Measurements from ENCODE around the gene FOXL3. TPM values are rescaled to one million over a fixed set of nuclear protein-coding genes. Genes with fewer than 3 reads are reported as not detected.
"Not testable (repeated sequence)": the region's sequence is repeated elsewhere in the genome, so short reads cannot be mapped to it uniquely, and the experiment has no call there.

The FOXL3 gene
- total RNA-seq, 3 donors from 2014 or later: not detected

DNA sequence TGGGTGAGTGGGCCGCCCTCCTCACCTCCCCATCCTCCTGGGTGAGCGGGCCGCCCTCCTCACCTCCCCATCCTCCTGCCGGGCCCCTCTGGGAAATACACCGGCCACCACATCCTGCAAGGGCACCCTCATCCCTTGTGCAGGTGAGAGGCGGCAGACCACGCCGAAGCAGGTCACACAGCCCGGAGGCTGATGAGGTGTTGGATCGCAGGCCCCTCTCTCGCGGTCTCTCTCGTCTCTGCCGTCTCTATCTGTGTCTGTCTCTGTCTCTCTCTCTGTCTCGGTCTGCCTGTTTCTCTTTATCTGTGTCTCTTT lies 30.8 kb upstream of the FOXL3 start:
- H3K9me3 ChIP-seq: peaks cover 4 to 14% of the 10 kb centered on the region in 2 donors
- TF ChIP-seq POLR2AphosphoS5 (IDR thresholded peaks at IDR 0.05): no peak
- TF ChIP-seq, protein P1, sequence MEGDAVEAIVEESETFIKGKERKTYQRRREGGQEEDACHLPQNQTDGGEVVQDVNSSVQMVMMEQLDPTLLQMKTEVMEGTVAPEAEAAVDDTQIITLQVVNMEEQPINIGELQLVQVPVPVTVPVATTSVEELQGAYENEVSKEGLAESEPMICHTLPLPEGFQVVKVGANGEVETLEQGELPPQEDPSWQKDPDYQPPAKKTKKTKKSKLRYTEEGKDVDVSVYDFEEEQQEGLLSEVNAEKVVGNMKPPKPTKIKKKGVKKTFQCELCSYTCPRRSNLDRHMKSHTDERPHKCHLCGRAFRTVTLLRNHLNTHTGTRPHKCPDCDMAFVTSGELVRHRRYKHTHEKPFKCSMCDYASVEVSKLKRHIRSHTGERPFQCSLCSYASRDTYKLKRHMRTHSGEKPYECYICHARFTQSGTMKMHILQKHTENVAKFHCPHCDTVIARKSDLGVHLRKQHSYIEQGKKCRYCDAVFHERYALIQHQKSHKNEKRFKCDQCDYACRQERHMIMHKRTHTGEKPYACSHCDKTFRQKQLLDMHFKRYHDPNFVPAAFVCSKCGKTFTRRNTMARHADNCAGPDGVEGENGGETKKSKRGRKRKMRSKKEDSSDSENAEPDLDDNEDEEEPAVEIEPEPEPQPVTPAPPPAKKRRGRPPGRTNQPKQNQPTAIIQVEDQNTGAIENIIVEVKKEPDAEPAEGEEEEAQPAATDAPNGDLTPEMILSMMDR (IDR thresholded peaks at IDR 0.05): no peak
- TF ChIP-seq POLR2A (IDR thresholded peaks at IDR 0.05): no peak
- no peaks in the 10 kb centered on the region for H3K4me1 ChIP-seq
- H3K36me3 ChIP-seq: peaks cover 37% of the 10 kb centered on the region
- H3K27ac ChIP-seq: no peak overlapping the region
- H3K27me3 ChIP-seq: no peaks in the 10 kb centered on the region
- no peak for DNase-seq (ENCODE audit: low spot score in 2 of 2)
- intact Hi-C loops (cut with DNase I; ENCODE audit: low total_unique reads): no loop called here
- no peak overlapping the region for H3K4me3 ChIP-seq

DNA sequence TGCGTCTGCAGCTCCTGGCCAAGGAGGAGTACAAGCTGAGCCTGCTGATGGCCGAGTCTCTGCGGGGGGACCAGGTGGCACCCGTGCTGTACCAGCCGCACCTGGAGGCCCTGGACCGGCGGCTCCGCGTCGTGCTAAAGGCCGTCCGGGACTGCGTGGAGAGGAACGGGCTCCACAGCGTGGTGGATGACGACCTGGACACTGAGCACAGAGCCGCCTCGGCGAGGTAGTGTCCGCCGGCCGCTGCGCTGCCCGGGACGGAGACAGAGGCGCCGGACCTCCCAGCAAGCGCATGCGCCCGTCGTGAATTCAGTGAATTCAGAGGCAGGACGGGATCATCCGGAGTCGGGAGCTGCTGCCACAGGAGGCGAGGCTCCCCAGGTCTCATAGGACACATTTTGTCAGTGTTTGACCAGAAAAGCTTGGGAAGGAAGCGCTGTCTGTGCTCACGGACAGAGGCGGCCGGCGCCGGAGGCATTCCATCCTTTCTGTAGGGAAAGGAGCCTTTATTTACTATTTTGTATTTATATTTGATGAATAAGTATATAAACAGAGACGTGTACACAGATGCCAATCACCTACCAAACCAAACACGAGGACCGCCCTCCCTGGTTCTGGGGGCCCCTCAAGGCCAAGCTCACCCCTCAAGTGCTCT lies 30.1 kb upstream of the FOXL3 start:
- intact Hi-C loops (cut with DNase I; ENCODE audit: low total_unique reads): no loop called here
- no peak for DNase-seq (ENCODE audit: low spot score in 2 of 2)
- peaks cover 4 to 14% of the 10 kb centered on the region in 2 donors for H3K9me3 ChIP-seq
- no peaks in the 10 kb centered on the region for H3K27me3 ChIP-seq
- no peak overlapping the region for H3K4me3 ChIP-seq
- no peaks in the 10 kb centered on the region for H3K4me1 ChIP-seq
- no peak for TF ChIP-seq POLR2A (IDR thresholded peaks at IDR 0.05)
- TF ChIP-seq, protein P1 (IDR thresholded peaks at IDR 0.05): no peak
- TF ChIP-seq POLR2AphosphoS5 (IDR thresholded peaks at IDR 0.05): no peak
- peaks cover 37% of the 10 kb centered on the region for H3K36me3 ChIP-seq
- no peak overlapping the region for H3K27ac ChIP-seq

DNA sequence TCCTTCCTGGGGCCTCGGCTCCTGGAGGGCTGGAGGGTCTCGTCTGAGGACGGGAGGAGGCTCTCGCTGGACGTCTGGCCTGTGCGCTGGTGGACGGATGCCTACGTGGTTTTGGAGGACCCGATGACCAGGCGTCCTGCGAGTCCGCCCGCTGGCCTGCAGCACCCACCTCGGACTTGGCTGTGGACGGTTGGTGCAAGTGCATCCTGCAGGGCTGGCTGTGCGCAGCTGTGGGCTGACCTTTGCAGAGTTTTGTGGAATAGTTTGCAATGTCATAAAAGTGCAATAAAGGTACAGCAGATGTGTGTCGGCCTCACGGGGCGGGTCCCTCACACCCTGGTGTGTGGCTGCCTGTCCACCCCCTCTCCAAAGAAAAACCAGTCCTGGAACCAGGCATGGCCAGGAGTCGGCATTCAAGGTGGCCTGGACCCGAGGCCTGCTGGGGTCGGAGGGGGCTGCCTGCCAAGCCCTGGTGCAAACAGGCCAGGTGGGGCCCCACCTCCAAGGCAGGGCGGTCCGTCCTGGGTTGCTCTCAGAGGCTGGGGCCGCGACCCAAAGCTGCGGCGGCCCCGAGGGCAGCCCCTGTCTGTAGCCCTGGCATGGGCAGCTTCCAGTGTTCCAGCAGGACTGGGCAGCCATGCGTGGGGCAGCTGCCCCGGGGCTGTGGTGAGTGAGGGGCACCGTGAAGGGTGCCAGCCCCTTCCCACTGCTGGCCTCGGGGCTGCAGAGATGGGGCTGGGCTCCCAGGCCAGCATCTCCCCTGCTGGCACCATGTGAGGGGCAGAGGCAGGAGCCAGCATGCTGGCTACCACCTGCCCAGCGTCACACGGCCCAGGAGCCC lies 29.3 kb upstream of the FOXL3 start:
- H3K36me3 ChIP-seq: peaks cover 33% of the 10 kb centered on the region
- peaks cover 4 to 14% of the 10 kb centered on the region in 2 donors for H3K9me3 ChIP-seq
- no peak for DNase-seq (ENCODE audit: low spot score in 2 of 2)
- intact Hi-C loops (cut with DNase I; ENCODE audit: low total_unique reads): no loop called here
- H3K4me1 ChIP-seq: no peaks in the 10 kb centered on the region
- TF ChIP-seq POLR2AphosphoS5 (IDR thresholded peaks at IDR 0.05) (peak in 1 of 3 donors; percentile 5), POLR2A (IDR thresholded peaks at IDR 0.05) (no peak)
- TF ChIP-seq, protein P1 (IDR thresholded peaks at IDR 0.05): no peak
- no peak overlapping the region for H3K27ac ChIP-seq
- H3K27me3 ChIP-seq: no peaks in the 10 kb centered on the region
- no peak overlapping the region for H3K4me3 ChIP-seq

DNA sequence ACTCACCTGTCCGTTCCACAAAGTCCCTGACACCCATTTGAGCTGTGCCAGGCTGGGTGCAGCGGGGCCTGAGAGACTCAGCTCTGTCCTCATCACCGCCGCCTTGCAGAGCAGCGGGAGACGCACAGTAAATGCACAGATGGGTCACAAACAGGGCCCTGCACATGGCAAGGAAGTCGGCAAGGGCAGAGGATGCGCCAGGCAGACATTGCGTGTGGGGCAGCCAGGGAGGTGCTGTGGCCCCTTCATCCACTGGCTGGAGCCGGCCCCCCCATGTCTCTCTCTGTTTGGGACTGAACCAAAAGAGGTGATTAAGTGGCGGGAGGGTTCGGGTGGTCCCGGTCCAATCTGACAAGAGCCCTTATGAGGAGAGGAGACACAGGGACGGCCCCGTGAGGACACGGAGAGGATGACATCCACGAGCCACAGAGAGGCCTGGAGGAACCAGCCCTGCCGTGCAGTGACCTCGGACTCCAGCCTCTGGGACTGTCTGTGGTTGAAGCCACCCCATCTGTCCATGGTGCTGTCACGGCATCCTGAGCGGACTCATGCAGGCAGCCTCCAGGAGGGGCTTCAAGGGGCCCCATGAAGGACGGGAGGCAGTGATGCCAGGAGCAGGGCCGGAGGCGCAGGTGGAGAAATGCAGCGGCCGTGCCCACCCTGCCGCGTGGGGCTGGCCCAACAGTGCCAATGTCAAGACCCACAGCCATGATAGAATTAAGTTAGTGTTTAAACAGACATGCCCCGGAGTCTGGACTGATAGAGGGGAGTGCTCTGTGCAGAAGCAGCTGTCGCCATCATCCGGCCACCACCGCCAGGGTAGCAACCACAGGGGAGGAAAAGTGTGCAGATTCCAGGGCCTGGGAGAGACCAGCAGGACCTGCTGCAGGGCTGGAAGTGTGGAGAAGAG lies 28.4 kb upstream of the FOXL3 start:
- Histone ChIP-seq H3K36me3 (peaks cover 30% of the 10 kb centered on the region), H3K9me3 (peaks cover 4 to 14% of the 10 kb centered on the region in 2 donors)
- DNase-seq (ENCODE audit: low spot score in 2 of 2): no peak

DNA sequence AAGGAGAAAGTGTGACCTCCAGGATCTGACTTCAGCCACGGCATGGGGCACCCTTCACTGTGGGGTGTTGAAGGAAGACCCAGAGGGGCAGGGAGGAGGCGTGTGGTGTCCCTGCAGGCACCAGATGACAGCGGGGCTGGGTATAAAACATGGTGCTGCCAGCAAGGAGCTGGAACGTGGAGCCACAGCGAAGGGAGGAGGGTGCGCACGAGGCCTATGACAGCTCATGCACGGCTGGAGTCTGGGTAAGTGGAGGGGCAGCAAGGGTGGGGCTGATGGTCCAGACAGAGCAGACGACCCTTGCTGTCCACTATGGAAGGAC lies 27.8 kb upstream of the FOXL3 start:
- no peak overlapping the region for H3K4me3 ChIP-seq
- peaks cover 25% of the 10 kb centered on the region for H3K36me3 ChIP-seq
- no peak overlapping the region for H3K27ac ChIP-seq
- H3K9me3 ChIP-seq: peaks cover 4 to 14% of the 10 kb centered on the region in 2 donors
- DNase-seq (ENCODE audit: low spot score in 2 of 2): no peak
- H3K27me3 ChIP-seq: no peaks in the 10 kb centered on the region
- intact Hi-C loops (cut with DNase I; ENCODE audit: low total_unique reads): no loop called here
- no peaks in the 10 kb centered on the region for H3K4me1 ChIP-seq
- TF ChIP-seq POLR2A (IDR thresholded peaks at IDR 0.05) (no peak), POLR2AphosphoS5 (IDR thresholded peaks at IDR 0.05) (no peak)
- TF ChIP-seq, protein P1 (IDR thresholded peaks at IDR 0.05): no peak

More for the DNA sequence above, 28.4 kb upstream of the FOXL3 start:
- TF ChIP-seq POLR2AphosphoS5 (IDR thresholded peaks at IDR 0.05) (peak in 1 of 3 donors; percentile 6), POLR2A (IDR thresholded peaks at IDR 0.05) (no peak)
- H3K27ac ChIP-seq: no peak overlapping the region
- H3K4me3 ChIP-seq: no peak overlapping the region
- intact Hi-C loops (cut with DNase I; ENCODE audit: low total_unique reads): no loop called here
- H3K4me1 ChIP-seq: no peaks in the 10 kb centered on the region
- H3K27me3 ChIP-seq: no peaks in the 10 kb centered on the region

DNA sequence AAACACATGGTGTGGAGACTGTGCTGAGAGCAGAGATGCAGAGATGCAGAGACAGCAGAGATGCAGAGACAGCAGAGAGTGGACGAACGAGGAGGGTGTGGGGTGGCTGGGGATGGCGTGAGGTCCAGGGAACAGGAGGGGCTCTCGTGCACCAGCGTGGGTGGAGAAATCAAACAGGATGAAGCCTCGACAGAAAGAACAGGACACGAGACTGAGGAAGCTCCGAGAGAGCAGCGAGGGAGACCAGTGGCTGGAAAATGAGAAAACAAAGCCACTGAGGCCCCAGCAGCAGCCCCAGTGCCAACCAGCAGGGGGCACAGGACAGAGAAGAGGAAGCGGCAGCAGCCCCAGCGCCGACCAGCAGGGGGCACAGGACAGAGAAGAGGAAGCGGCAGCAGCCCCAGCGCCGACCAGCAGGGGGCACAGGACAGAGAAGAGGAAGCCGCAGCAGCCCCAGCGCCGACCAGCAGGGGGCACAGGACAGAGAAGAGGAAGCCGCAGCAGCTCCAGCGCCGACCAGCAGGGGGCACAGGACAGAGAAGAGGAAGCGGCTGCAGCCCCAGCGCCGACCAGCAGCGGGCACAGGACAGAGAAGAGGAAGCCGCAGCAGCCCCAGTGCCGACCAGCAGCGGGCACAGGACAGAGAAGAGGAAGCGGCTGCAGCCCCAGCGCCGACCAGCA lies 27.2 kb upstream of the FOXL3 start:
- H3K27ac ChIP-seq; DNase-seq (ENCODE audit: low spot score in 2 of 2); H3K4me3 ChIP-seq; intact Hi-C loops (cut with DNase I; ENCODE audit: low total_unique reads); H3K27me3 ChIP-seq; H3K4me1 ChIP-seq: not testable (repeated sequence)
- Histone ChIP-seq H3K9me3 (peaks cover 4 to 14% of the 10 kb centered on the region in 2 donors), H3K36me3 (peaks cover 24% of the 10 kb centered on the region)

DNA sequence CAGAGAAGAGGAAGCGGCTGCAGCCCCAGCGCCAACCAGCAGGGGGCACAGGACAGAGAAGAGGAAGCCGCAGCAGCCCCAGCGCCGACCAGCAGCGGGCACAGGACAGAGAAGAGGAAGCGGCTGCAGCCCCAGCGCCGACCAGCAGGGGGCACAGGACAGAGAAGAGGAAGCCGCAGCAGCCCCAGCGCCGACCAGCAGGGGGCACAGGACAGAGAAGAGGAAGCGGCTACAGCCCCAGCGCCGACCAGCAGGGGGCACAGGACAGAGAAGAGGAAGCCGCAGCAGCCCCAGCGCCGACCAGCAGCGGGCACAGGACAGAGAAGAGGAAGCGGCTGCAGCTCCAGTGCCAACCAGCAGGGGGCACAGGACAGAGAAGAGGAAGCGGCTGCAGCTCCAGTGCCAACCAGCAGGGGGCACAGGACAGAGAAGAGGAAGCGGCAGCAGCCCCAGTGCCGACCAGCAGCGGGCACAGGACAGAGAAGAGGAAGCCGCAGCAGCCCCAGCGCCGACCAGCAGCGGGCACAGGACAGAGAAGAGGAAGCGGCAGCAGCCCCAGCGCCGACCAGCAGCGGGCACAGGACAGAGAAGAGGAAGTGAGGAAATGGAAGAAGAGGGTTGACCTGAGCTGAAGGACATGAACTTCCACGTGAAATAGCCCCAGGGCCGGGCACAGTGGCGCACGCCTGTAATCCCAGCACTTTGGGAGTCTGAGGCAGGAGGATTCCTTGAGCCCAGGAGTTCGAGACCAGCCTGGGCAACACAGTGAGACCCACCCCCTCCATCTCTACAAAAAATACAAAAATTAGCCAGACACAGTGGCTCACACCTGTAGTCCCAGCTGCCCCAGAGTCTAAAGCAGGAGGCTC lies 26.3 kb upstream of the FOXL3 start:
- peak overlapping the region; percentile 20 to 75 for H3K27ac ChIP-seq
- H3K36me3 ChIP-seq: peaks cover 21% of the 10 kb centered on the region
- H3K4me1 ChIP-seq; H3K4me3 ChIP-seq; intact Hi-C loops (cut with DNase I; ENCODE audit: low total_unique reads); H3K27me3 ChIP-seq; DNase-seq (ENCODE audit: low spot score in 2 of 2): not testable (repeated sequence)
- peaks cover 4 to 14% of the 10 kb centered on the region in 2 donors for H3K9me3 ChIP-seq

All from breast epithelium (tissue), 4 donors.